K562 (cell line): ENCODE results near the gene MIDN. TPM values are rescaled to one million over a fixed set of nuclear protein-coding genes. Genes with fewer than 3 reads are reported as not detected.
A peak's percentile ranks its signal among the peaks of the same experiment; 100 is the strongest.

ENCODE experiments used
- BCOR ChIP-seq: fragments of 450-650 bp; IDR thresholded peaks from 2 replicates; pipeline ENCODE4 v1.6.1; 2016
- CAMTA2 ChIP-seq: fragments of 250-450 bp; sonication (Bioruptor Pico); conservative IDR thresholded peaks from 2 replicates; pipeline ENCODE4 v1.5.1; 2022
- EGR1 ChIP-seq: fragments of 450-650 bp; conservative IDR thresholded peaks from 2 replicates; pipeline ENCODE4 v1.6.1; 2017; ENCODE audit warnings: mild to moderate bottlenecking
- GABPB1 ChIP-seq: sonication (generic); formaldehyde crosslinking; IDR thresholded peaks from 2 replicates; pipeline ENCODE4 v1.8.0; 2022; ENCODE audit warnings: mild to moderate bottlenecking, missing genetic modification reagents
- MBD2 ChIP-seq: sonication (generic); IDR thresholded peaks from 2 replicates; pipeline ENCODE4 v1.6.1; 2016; ENCODE audit warnings: low read depth, borderline replicate concordance
- NRF1 ChIP-seq, 2 experiments: fragments of 450-650 bp; IDR thresholded peaks in 1 of 2; conservative IDR thresholded peaks in 1 of 2; 2 replicates each; pipeline ENCODE4 v1.6.1; 2014; ENCODE audit warnings: mild to moderate bottlenecking in 2 of 2
- OTX1 ChIP-seq: fragments of 450-650 bp; formaldehyde crosslinking; IDR thresholded peaks from 2 replicates; pipeline ENCODE4 v1.4.0; 2022; ENCODE audit warnings: mild to moderate bottlenecking
- PHF21A ChIP-seq: fragments of 450-650 bp; IDR thresholded peaks from 2 replicates; pipeline ENCODE4 v1.6.1; 2017; ENCODE audit warnings: low read depth, borderline replicate concordance
- POLR2G ChIP-seq: fragments of 200-400 bp; formaldehyde crosslinking; IDR thresholded peaks from 2 replicates; pipeline ENCODE4 v1.6.1; 2017; ENCODE audit warnings: low read depth, mild to moderate bottlenecking, antibody characterized with exemption, low read length, moderate library complexity
- RBM22 ChIP-seq: fragments of 200-400 bp; formaldehyde crosslinking; IDR thresholded peaks from 2 replicates; pipeline ENCODE4 v1.6.1; 2018; ENCODE audit warnings: low read length, low read depth; ENCODE audit not compliant: poor library complexity, severe bottlenecking
- TAF15 ChIP-seq: fragments of 200-400 bp; formaldehyde crosslinking; IDR thresholded peaks from 2 replicates; pipeline ENCODE4 v1.6.1; 2017; ENCODE audit warnings: mild to moderate bottlenecking, low read depth, low read length, moderate library complexity
- TRIM28 ChIP-seq: fragments of 450-650 bp; IDR thresholded peaks from 2 replicates; pipeline ENCODE4 v1.6.1; 2017
- XRCC5 ChIP-seq: fragments of 200-400 bp; formaldehyde crosslinking; IDR thresholded peaks from 2 replicates; pipeline ENCODE4 v1.6.1; 2017; ENCODE audit warnings: low read depth, mild to moderate bottlenecking, low read length
- ZNF133 ChIP-seq: fragments of 250-450 bp; sonication (Bioruptor Pico); IDR thresholded peaks from 2 replicates; pipeline ENCODE4 v1.4.0; 2020; ENCODE audit warnings: mild to moderate bottlenecking
- ZNF436 ChIP-seq: fragments of 250-450, 450-650 bp; sonication (Bioruptor Pico); formaldehyde crosslinking; IDR thresholded peaks from 2 replicates; pipeline ENCODE4 v1.7.0; 2020; ENCODE audit warnings: mild to moderate bottlenecking
- ZZZ3 ChIP-seq: fragments of 450-650 bp; IDR thresholded peaks from 2 replicates; pipeline ENCODE4 v1.6.1; 2016; ENCODE audit warnings: antibody characterized with exemption, mild to moderate bottlenecking, moderate library complexity
- polyA plus RNA-seq, 8 experiments: library from polyadenylated mRNA; depleted of rRNA in 4 of 8; stranded (reverse) in 5 of 8; unstranded in 3 of 8; fragments of >200 nt; fragmentation: Nextera tagmentation in 2 of 8; fragmentation: Illumina TruSeq in 1 of 8; extraction: Ambion mirVana in 2 of 8; extraction: Trizol in 1 of 8; gene quantifications; 2 replicates each; pipeline versions ENCODE4 v1.2.1 to v1.2.3, GENCODE V29; 2011 to 2014; ENCODE audit warnings: inconsistent platforms in 1 of 8, missing spikeins in 1 of 8
- total RNA-seq, 7 experiments: library from RNA; depleted of rRNA in 6 of 7; stranded (reverse); fragments of >200 nt in 6 of 7; fragmentation: Illumina TruSeq in 2 of 7; extraction: Trizol in 2 of 7; gene quantifications; 2 replicates each; pipeline versions ENCODE4 v1.2.1 to v1.2.3, GENCODE V29; 2011 to 2021; ENCODE audit warnings: low replicate concordance in 1 of 7
- TF ChIP-seq, protein P1 (sequence below): fragments of 250-450 bp; sonication (Bioruptor Pico); IDR thresholded peaks from 2 replicates; pipeline ENCODE4 v1.4.0; 2020; ENCODE audit warnings: mild to moderate bottlenecking, moderate library complexity
- TF ChIP-seq, protein P2 (sequence below): sonication (generic); formaldehyde crosslinking; IDR thresholded peaks from 2 replicates; pipeline ENCODE4 v1.8.0; 2023; ENCODE audit warnings: mild to moderate bottlenecking, missing genetic modification reagents
- TF ChIP-seq, protein P3 (sequence below), 2 experiments: fragments of 450-650 bp in 1 of 2; sonication (generic) in 1 of 2; formaldehyde crosslinking in 1 of 2; IDR thresholded peaks in 1 of 2; conservative IDR thresholded peaks in 1 of 2; 2 replicates each; pipeline versions ENCODE4 v1.6.1 to v1.8.1; 2016 to 2023; ENCODE audit warnings: mild to moderate bottlenecking in 2 of 2, moderate library complexity in 2 of 2, inconsistent platforms in 1 of 2, missing genetic modification reagents in 1 of 2
- TF ChIP-seq, protein P4 (sequence below): fragments of 250-450 bp; sonication (Bioruptor Pico); IDR thresholded peaks from 2 replicates; pipeline ENCODE4 v1.5.0; 2021; ENCODE audit warnings: mild to moderate bottlenecking, borderline replicate concordance

MIDN gene
- total and polyA plus RNA-seq, 9 of the 15 experiments (the other 6 are each of a cell fraction or from before 2014, with no cell fraction given): 0.17 to 120 (median 10.1) TPM

GRCh38 chr19:1290703-1291651 lies 42.6 kb downstream of the MIDN start (continued):
- TF ChIP-seq, protein P1, sequence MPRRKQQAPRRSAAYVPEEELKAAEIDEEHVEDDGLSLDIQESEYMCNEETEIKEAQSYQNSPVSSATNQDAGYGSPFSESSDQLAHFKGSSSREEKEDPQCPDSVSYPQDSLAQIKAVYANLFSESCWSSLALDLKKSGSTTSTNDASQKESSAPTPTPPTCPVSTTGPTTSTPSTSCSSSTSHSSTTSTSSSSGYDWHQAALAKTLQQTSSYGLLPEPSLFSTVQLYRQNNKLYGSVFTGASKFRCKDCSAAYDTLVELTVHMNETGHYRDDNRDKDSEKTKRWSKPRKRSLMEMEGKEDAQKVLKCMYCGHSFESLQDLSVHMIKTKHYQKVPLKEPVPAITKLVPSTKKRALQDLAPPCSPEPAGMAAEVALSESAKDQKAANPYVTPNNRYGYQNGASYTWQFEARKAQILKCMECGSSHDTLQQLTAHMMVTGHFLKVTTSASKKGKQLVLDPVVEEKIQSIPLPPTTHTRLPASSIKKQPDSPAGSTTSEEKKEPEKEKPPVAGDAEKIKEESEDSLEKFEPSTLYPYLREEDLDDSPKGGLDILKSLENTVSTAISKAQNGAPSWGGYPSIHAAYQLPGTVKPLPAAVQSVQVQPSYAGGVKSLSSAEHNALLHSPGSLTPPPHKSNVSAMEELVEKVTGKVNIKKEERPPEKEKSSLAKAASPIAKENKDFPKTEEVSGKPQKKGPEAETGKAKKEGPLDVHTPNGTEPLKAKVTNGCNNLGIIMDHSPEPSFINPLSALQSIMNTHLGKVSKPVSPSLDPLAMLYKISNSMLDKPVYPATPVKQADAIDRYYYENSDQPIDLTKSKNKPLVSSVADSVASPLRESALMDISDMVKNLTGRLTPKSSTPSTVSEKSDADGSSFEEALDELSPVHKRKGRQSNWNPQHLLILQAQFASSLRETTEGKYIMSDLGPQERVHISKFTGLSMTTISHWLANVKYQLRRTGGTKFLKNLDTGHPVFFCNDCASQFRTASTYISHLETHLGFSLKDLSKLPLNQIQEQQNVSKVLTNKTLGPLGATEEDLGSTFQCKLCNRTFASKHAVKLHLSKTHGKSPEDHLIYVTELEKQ: no peak
- TF ChIP-seq TRIM28: no peak
- peak; percentile 38 for TF ChIP-seq EGR1
- TF ChIP-seq NRF1 (conservative IDR thresholded peaks at IDR 0.05 in 1 of 2, IDR thresholded peaks at IDR 0.05 in 1 of 2): no peak
- TF ChIP-seq GABPB1: peak; percentile 33; the same call in 1 of the 2 replicates
- TF ChIP-seq RBM22: no peak
- TF ChIP-seq OTX1 (CRISPR knock-in tag): no peak
- TF ChIP-seq, protein P2, sequence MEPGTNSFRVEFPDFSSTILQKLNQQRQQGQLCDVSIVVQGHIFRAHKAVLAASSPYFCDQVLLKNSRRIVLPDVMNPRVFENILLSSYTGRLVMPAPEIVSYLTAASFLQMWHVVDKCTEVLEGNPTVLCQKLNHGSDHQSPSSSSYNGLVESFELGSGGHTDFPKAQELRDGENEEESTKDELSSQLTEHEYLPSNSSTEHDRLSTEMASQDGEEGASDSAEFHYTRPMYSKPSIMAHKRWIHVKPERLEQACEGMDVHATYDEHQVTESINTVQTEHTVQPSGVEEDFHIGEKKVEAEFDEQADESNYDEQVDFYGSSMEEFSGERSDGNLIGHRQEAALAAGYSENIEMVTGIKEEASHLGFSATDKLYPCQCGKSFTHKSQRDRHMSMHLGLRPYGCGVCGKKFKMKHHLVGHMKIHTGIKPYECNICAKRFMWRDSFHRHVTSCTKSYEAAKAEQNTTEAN (CRISPR knock-in tag): no peak
- no peak for TF ChIP-seq MBD2
- TF ChIP-seq BCOR: peak; percentile 71; the same call in 1 of the 2 replicates
- TF ChIP-seq ZZZ3: no peak
- no peak for TF ChIP-seq POLR2G
- TF ChIP-seq TAF15: no peak
- no peak for TF ChIP-seq ZNF133 (CRISPR knock-in tag)
- TF ChIP-seq, protein P3, sequence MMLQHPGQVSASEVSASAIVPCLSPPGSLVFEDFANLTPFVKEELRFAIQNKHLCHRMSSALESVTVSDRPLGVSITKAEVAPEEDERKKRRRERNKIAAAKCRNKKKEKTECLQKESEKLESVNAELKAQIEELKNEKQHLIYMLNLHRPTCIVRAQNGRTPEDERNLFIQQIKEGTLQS (IDR thresholded peaks at IDR 0.05): peak; percentile 36; the same call in 1 of the 2 replicates
- TF ChIP-seq, protein P3 (CRISPR knock-in tag; conservative IDR thresholded peaks at IDR 0.05): no peak
- TF ChIP-seq, protein P4, sequence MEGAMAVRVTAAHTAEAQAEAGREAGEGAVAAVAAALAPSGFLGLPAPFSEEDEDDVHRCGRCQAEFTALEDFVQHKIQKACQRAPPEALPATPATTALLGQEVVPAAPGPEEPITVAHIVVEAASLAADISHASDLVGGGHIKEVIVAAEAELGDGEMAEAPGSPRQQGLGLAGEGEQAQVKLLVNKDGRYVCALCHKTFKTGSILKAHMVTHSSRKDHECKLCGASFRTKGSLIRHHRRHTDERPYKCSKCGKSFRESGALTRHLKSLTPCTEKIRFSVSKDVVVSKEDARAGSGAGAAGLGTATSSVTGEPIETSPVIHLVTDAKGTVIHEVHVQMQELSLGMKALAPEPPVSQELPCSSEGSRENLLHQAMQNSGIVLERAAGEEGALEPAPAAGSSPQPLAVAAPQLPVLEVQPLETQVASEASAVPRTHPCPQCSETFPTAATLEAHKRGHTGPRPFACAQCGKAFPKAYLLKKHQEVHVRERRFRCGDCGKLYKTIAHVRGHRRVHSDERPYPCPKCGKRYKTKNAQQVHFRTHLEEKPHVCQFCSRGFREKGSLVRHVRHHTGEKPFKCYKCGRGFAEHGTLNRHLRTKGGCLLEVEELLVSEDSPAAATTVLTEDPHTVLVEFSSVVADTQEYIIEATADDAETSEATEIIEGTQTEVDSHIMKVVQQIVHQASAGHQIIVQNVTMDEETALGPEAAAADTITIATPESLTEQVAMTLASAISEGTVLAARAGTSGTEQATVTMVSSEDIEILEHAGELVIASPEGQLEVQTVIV (CRISPR knock-in tag): no peak
- TF ChIP-seq CAMTA2: no peak
- TF ChIP-seq PHF21A: no peak
- no peak for TF ChIP-seq XRCC5
- TF ChIP-seq ZNF436 (CRISPR knock-in tag): no peak
